Activated effector memory CD4-positive, alpha-beta T cell treated with Interleukin-2 at 50 U/mL for 16 hours (primary cell): Measurements from ENCODE around the gene GMCL1.
"Not testable (repeated sequence)": the region's sequence is repeated elsewhere in the genome, so short reads cannot be mapped to it uniquely, and the experiment has no call there.

Experiments
- DNase-seq: peaks from one replicate; pipeline ENCODE4 v3.0.0-alpha.2; 2020

The GMCL1 gene

DNA sequence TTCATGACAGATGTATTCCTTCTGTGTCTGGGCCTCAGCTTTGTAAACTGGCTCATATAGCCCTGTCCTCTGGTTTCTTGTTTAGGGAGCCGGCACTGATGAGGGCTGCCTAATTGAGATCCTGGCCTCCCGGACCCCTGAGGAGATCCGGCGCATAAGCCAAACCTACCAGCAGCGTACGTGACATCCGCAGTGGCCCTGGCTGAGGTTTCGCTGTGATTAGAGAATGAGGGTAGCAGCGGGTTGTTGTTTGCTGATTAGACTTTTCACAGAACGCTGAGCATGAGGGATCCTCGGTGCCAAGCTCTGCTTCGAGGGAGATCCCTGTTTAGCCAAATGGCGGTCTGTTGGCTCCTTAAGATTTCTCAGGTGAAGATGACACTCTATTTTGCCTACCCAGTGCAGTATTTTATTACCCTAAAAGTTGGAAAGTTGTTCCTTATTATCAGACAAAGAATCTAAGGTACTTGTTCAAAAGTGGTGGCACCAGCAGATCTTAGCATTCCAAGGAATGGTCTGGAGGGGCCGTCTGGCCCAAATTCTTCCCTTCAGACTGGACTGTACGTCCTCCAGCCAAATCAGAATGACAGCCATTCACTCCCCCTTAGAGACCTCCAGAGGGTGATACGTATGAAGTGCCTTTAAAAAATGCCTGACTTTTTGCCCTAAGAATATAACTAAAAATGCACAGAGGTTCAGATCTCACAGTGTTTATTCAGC is 21.5 kb upstream of the GMCL1 start:
- DNase-seq: no peak

GRCh38 chr2:69810550-69810949 is 18.9 kb upstream of the GMCL1 start:
- no peak for DNase-seq

- DNase-seq: no peak
These were observed 18.4 kb upstream of the GMCL1 start for GRCh38 chr2:69811018-69811417.

- no peak for DNase-seq
These were observed 17.9 kb upstream of the GMCL1 start for GRCh38 chr2:69811591-69811990.

DNA sequence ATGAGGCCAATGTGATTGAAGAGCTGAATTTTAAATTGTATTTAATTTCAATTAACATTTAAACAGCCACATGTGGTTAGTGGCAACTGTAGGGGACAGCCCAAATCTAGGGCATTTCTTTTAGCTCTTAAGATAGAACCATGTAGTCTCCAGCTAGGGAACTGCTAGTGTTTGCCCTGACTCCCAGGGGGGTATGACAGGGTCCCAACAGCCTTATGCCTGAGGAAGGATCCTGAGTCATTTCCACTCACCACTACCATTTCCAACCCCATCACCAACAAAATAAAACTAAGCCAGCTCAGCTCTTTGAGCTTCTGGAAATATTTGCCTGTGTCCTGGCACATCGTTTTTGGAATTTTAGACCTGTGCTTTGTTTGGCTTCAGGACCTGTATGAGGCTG is 13.7 kb upstream of the GMCL1 start:
- DNase-seq: no peak

DNA sequence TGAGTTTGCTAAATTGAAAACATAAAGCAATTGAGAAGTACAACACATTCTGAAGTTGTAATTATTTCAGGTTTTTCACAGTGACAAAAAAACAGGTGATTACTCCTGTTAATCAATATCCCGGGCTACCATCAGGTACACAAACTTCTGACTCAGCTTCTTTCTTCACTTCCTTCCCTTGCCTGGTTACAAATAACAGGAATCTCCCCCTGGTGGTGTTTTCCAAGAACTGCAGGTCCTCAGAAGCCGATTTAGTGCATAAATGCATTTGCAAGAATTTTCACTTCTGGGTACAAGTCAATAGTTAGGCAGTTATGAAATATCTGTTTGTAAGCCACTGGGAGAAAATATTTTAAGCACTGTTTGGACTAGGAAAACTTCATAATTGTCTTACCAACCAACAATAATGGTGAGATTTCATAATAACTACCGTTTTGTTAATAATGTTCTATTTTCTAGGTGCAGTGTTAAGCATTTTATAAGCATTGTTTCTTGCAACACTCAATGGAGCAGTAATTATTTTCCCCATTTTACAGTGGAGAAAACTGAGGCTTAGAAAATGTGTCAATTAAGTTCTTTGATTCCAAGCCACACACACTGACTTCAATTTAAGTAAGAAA is 12.4 kb upstream of the GMCL1 start:
- DNase-seq: peak; percentile 43

DNA sequence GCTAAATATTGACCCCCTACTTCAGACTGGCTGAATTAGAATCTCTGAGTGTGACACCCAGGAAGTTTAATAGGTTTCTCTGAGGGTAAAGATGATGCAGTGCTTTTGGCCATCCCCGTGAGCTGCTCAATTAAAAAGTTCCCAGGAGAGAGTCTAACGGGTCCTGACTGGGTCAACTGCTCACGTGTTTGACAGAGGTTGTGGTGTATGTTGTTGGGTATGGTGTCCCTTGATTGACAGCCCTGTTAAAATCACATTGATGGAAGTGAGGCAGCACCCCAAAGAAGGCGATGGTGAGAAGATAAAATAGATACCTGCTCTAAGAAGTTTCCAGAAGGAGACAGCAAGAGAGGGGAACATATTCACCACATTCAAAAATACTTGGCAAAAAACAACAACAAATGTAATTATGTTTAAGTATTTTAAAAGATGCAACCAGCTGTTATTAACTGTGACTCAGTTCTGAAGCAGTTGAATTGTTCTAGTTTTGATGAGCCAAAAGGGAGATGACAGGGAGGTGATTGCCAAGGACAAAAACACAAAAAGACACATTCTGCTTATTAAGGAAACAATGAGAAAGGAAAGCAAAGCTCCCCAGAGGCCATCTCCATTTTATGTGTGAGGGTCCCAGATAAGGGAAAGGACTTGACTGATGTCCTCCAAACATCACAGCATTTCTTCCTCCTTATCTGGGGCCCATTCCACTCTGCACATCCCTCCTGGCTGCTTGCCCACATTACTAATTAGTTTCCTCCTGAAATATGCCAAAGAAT is 11.5 kb upstream of the GMCL1 start:
- no peak for DNase-seq

DNA sequence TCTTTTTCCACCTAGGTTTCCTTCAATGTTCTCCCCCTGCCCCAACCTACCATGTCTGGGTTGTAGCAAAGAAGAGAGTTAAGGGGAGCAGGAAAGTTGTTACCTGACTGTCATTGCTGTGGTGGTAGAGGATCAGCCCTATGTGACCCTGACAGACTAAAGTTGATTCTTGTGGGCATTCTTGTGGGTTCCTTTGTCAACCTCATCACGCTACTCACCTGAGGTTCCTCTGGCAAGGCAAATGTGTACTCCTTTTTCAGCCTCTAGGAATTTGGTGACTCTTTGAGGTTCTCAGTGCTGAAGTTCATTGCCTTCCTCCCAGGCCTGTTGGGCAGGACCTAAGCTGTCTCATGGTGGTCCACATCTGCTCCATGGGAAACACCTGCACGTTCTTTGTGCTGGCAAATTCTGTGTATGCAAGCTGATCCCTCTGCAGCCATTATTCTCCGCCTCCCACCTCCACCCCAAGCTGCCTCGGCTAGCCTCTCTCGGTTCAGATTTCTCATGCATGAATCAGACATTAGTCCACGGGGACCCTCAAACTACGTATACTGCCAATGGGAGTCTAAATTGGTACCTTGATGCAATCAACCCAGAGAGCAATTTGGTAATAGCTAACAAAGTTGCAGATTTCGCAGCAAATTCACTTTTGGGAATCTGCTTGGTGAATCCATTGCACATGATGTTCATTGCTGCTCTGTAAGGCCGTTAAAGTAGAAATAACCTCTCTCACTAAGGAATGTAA is 1.5 kb upstream of the GMCL1 start:
- no peak for DNase-seq

DNA sequence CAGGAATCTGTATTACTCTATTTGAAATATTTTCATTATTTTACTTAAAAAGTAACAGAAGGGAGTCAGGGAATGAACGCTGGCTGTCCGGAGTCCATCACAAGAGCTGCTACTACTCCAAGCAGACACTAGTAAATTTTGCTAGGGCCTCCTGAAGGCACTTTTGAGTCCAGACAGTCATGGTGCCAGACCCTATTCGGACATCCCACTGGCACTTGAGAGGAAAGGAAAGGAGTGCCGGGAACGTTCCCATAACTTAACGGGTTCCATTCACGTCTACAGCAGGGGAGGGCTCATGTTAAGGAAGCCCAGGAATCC is 563 bp upstream of the GMCL1 start:
- no peak for DNase-seq

DNA sequence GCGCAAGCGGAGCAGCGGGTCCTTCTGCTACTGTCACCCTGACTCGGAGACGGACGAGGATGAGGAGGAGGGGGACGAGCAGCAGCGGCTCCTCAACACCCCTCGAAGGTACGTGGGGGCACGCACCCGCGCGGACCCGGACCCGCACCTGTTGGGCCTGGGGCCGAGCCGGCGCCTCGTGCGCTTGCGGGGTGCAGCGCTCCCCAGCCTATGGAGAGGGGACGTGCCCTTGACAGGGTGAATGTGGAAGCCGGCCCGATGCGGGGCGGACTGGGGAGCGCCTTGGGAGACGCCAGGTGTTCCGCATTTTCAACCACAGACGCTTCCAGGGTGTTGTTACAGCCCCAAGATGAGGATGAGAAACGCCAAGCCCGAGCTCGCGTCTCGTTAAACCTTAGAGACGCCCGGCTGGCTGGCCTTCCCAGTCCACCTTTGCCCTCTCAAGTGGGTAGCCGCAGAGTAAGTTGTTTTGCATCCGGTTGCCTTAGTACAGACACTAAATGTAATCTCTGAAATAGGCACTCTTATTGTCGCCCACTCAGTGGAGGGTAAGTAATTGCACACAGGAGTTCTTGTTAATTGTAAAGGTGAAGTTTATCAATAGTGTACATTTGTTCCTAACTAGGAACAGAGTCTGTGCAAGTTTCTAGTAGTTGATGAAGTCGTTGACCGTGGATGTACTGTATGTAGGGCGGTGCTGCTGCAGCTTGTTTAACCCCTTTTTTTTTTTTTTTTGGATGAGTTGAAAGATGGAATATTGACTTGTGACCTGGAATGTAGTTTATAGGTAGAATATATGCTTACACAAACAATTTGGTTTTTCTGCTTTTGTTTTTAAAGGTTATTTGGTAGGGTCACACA is 815 bp downstream of the GMCL1 start:
- peak; percentile 37 for DNase-seq

- not testable (repeated sequence) for DNase-seq
These were observed 1.4 kb downstream of the GMCL1 start for GRCh38 chr2:69830906-69831241.

DNA sequence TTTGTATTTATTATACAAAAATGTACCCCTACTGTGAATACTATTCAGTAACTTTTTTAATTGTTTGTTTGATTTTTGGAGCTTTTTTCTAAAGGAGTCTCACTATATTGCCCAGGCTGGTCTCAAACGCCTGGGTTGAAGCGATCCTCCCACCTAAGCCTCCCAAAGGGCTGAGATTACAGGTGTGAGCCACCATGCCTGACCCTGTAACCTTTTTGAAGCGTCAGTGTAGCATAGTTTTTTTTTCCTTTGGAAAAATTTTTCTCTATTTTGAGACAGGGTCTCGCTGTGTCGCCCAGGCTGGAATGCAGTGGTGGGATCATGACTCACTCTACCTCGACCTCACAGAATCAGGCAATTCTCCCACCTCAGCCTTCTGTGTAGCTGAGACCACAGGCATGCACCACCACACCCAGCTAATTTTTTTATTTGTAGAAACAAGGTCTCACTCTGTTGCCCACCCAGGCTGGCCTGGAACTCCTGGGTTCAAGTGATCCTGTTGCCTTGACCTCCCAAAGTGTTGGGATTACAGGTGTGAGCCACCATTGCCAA is 2.0 kb downstream of the GMCL1 start:
- no peak for DNase-seq

DNA sequence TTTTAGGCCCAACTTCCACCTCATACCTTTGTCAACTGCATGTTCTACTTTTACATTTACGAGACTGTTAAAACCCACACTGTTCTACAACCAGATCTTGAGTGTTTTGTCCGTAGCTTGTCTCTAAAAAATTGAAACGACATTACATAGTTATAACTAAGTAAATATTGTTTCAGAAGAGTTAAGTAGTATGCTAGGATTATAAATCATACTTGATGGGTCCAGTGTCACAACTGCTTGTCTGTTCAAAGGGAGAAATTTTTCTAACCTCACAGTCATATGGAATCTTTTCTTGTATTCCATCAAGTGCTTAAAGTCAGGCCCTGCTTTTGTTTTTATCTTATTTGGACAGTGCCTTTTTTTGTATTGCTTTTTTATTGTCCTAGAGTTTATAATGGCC is 4.3 kb downstream of the GMCL1 start:
- no peak for DNase-seq

- no peak for DNase-seq
These were observed 6.2 kb downstream of the GMCL1 start for GRCh38 chr2:69835666-69836065.

DNA sequence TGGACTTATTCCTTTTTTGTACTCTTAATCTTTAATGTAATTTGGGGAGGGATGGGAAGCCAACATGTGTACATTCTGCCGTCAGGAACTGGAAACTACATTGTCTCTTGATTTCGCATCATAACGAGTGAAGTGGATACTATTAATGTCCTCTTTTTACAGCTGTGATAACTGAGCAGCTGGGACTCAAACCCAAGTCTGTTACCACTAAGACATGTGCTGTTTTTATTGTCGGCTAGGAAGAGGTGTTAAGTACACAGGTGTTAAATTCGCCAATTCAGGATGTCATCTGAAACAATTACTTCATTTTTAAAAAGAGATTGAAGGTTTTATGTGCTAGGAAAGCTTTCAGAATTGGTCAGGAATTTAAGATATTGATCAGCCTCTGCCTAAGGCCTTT is 6.9 kb downstream of the GMCL1 start:
- DNase-seq: no peak

DNA sequence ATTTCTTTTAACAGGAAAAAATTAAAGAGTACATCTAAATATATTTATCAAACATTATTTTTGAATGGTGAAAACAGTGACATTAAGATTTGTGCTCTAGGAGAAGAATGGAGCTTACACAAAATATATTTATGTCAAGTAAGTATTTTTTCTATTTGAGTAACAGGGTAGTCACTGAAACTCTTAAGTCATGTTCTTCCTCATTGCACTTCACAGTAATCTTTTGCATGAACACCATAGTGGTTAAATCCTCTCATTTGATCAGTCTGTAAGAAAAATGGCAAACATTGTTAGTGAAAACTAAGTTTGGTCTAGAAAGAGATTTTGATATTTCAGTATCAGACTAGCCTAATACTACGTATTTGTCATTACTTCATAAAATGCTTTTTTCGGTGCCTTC is 8.1 kb downstream of the GMCL1 start:
- no peak for DNase-seq

- DNase-seq: no peak
These were observed 14.5 kb downstream of the GMCL1 start for GRCh38 chr2:69843993-69844392.

DNA sequence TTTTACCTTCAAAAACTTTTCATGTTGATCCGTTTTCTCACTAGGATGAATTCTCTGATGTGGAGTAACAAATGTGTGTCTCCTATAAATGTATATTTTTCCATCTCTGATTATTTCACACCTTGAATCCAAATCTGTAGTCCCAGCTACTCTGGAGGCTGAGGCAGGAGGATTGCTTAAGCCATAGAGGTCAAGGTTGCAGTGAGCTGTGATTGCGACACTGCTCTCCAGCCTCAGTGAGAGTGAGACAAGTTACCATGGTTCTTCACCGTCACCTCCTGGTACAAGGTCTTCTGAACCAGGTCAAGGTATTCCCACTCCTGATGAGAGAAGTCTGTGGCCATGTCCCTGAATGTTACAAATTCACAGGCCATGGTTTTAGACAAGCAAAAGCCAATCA is 15.1 kb downstream of the GMCL1 start:
- DNase-seq: no peak

GRCh38 chr2:69846182-69847067 is 17.0 kb downstream of the GMCL1 start:
- no peak for DNase-seq

DNA sequence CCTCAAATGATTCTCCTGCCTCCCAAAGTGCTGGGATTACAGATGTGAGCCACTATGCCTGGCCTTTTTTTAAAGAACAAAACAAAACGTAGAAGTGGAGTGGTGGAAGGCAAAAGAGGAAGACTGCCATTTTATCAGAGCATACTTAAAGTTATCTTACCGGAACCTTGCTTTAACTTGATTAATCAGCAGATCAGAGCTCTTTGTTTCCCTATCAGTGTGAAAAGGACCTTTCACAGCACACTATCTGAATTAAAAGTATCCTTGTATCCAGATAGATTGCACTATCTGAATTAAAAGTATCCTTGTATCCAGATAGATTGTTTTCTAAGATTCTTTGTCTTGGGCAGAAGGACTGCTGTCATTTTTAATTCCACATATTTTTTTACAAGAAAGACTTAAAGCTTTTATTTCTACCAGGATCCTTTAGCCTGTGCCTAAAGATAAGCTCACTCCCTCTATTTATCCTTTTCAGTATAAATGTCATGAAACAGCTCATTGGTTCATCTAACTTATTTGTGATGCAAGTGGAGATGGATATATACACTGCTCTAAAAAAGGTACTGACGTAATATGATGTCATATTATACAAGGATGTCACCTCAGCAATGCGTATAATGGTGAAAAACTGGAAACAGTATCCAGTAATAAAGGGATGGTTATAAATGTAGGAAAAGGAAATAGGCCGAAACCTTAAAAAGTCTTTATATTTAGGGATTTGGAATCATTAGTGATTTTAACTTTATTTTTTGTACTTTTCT is 17.8 kb downstream of the GMCL1 start:
- no peak for DNase-seq
